Adrenal gland (tissue), 5 donors: ENCODE measurements around the gene LAMA1.

Experiments used
- CTCF ChIP-seq, 6 experiments: fragments of 450-650 bp in 4 of 6; fragments of 200-600 bp in 2 of 6; sonication (generic) in 1 of 6; IDR thresholded peaks; 1 replicate in 5 of 6; 2 replicates in 1 of 6; pipeline versions ENCODE4 v1.5.1 to v1.8.0; 2016 to 2021; ENCODE audit warnings: antibody characterized with exemption in 6 of 6, mild to moderate bottlenecking in 2 of 6, moderate library complexity in 1 of 6
- POLR2A ChIP-seq, 2 donors: fragments of 450-650 bp; IDR thresholded peaks; one replicate each; pipeline ENCODE4 v1.6.1; 2017; ENCODE audit warnings: antibody characterized with exemption in 2 of 2, mild to moderate bottlenecking in 2 of 2, moderate library complexity in 1 of 2
- donor health status: DM: no; HTN: no; CAD: no.

GRCh38 chr18:6940451-6940850 is 177.1 kb downstream of the LAMA1 start:
- TF ChIP-seq CTCF (IDR thresholded peaks at IDR 0.05) (no peak), POLR2A (IDR thresholded peaks at IDR 0.05) (no peak)
